Activated naive CD4-positive, alpha-beta T cell (primary cell): ENCODE data around the gene FLT3.
"Not testable (repeated sequence)": the region's sequence is repeated elsewhere in the genome, so short reads cannot be mapped to it uniquely, and the experiment has no call there.

Source experiments
- DNase-seq, 4 experiments: peaks; one replicate each; lab custom pipeline; 2025; lab: John Stamatoyannopoulos, UW

FLT3 gene

DNA sequence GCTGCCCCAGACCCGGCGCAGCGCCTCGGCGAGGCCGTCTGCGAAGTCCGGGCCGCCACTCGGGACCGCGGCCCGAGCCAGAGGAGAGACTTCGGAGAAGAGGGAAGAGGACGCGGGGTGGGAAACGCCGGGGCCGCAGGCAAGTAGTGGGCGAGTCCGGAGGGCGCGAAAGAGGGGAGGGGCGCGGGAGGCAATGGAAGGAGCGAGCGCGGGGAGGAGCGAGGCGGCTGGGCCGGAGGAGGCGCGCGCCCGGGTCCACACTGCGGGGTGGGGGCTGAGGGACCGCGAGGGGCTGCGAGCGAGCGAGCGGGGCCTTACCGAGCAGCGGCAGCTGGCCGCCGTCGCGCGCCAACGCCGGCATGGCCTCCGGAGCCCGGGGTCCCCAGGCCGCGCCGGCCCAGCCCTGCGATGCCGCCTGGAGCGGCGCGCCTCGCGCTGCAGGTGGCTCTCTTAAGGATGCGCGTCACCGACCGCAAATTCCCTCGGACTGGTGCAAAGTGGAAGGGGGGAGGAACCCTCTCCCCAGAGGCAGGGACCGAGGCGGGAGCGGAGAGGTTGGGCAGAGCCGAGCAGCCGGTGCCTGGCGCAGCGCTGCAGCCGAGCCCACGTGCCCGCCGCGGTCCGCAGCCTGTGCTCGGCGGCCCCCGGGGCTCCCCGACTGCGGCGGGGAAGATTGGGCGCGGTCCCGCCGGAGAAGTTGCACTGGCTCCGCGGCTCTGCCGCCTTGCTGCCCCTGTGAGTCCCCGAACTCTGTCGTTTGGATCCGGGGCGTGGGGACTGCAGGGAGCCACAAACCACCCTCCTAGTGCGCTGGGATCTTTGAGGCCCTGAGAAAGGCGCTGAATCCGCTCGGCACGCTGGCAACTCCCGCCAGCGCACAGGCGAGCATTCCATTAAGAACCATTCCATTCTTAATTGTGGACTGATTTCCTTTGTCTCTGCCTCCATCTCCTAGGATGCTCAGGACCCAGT lies at the start of gene FLT3:
FLT3 (minus strand) TSS at position 427 of the 972 bp plus-strand sequence; CDS start at position 361, 66 bp downstream.
- DNase-seq: no peak

DNA sequence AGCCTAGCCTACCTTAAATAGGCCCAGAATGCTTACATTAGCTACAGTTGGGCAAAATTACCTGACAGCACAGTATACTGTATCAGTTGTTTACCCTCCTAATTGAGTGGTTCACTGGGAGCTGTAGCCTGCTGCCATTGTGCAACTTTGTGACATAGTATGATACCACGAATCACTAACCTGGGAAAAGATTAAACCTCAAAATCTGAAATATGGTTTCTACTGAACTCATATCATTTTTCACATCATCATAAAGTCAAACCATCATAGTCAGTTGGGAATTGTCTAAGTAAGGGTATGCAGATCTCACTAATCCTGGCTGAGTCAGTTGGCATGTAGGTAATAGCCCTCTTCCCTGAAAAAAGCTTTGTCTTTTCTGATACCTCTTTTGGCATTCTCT lies 47.1 kb upstream of the FLT3 start:
- DNase-seq: no peak

GRCh38 chr13:28145049-28145448 lies 44.7 kb upstream of the FLT3 start:
- no peak for DNase-seq

GRCh38 chr13:28141542-28141941 lies 41.2 kb upstream of the FLT3 start:
- not testable (repeated sequence) for DNase-seq

DNA sequence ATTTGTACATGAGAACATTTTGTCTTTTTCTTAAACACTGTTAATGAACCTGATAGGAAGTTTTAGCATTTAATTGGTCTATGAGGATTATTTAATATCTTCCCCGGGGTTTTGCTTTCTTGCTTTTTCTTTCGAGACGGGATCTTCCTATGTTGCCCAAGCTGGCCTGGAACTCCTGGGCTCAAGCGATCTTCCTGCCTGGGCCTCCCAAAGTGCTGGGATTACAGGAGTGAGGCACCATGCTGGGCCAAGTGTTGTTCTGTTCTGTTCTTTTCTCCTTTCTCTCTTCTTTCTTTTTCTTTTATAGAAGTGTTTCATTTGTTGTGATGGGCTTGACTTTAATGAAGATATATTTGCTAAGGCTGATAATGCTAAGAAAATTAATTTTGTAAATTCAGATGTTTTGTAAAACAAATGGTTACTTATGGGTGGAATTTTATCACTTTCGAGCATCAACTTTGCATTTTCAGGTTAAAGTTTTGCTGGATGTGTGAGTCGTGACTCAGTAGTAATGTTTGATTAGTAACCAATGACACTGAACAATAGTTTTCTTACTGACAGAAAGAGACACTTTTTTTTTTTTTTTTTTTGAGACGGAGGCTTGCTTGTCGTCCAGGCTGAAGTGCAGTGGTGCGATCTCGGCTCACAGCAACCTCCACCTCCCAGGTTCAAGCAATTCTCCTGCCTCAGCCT lies 40.2 kb upstream of the FLT3 start:
- DNase-seq: no peak

GRCh38 chr13:28138756-28139470 lies 38.5 kb upstream of the FLT3 start:
- DNase-seq: peak; percentile 60 to 86 (median 74)

- DNase-seq: peak; percentile 75 to 88 (median 80)
Measured at GRCh38 chr13:28138012-28138755, 37.8 kb upstream of the FLT3 start, which contains the start of gene PAN3. TSS of gene PAN3 (plus strand) at chr13:28138545. CDS start at chr13:28138658, 113 bp downstream.

DNA sequence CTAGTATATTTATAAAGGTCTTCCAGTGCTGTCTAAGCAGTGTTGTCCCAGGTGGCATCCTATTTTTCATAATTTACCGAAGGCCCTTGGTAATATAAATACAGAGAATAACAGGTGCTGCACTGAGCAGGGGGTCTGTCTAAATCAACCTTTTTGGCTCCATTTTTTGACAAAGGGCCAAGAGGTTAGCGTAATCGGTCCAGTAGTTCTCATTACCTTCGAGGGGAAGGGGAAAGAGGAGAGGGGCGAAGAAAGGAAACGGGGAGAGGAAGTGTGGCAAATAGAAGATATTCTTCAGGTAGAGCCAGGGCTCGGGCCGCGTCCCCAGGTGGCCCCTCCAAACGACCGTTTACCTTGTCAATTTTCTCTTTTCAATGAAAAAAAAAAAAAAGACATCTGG lies 37.2 kb upstream of the FLT3 start:
- DNase-seq: no peak

DNA sequence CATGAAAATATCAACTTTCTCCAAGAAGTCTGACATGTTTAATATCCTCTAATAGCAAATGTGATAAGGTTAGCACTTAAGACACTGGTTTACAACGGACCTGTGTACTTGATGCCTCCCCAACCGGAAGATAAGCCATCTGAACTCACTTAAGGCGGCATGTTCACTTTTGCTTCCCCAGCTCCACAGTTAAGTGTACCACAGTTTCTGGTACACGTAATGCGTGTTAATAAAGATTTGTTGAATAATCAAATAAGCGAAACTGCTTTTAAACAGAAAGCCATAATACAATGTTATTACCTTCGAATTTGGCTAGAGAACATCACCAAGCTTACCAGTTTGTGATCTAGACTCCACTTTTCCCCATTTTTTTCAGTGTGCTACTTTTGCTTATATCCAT lies 36.5 kb upstream of the FLT3 start:
- no peak for DNase-seq

DNA sequence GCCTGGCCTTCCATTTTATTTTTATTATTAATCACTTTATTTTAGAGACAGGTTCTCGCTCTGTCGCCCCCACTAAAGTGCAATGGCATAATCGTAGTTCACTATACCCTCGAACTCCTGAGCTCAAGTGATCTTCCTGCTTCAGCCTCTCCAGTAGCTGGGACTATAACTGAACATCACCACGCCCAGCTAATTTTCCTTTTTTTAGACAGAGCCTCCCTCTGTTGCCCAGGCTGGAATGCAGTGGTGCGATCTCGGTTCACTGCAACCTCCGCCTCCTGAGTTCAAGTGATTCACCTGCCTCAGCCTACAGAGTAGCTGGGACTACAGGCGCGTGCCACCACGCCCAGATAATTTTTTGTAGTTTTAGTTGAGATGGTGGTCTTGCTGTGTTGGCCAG lies 31.3 kb upstream of the FLT3 start:
- DNase-seq: no peak

- no peak for DNase-seq
Measured at GRCh38 chr13:28129911-28130693, 29.7 kb upstream of the FLT3 start.

DNA sequence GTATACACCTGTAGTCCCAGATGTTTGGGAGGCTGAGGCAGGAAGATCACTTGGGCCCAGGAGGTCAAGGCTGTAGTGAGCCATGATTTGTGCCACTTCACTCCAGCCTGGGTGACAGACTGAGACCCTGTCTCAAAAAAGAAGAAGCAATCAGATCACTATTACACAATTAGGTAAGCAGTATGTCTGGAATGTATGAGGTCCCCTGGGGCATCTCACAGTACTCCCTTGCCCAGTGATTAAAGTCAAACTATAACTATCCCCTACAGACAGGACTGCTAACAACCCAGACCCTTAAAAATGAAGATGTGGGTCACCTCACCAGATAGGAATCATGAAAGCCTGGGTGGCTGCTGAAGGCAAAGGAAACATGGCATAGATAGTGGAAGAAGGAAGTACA lies 28.6 kb upstream of the FLT3 start:
- no peak for DNase-seq

- no peak for DNase-seq
Measured at GRCh38 chr13:28128030-28128429, 27.7 kb upstream of the FLT3 start.

GRCh38 chr13:28121224-28121623 lies 20.8 kb upstream of the FLT3 start:
- DNase-seq: no peak

DNA sequence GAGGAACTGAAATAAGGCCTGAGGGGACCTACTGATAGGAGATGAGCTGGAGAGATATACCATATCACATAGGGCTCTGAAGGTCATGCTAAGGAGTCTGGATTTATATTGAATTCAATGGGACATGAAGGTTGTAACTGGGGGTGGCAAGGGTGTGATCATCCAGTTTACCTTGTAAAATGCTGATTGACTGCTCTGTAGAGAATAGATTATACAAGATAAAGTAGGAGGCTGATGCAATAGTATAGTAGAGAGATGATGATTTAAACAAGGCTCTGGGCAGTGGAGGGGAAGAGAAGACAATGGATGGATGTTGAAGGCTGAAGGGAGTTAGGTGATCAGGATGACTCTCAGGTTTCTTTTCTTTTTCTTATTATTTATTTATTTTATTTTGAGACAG lies 19.9 kb upstream of the FLT3 start:
- no peak for DNase-seq

DNA sequence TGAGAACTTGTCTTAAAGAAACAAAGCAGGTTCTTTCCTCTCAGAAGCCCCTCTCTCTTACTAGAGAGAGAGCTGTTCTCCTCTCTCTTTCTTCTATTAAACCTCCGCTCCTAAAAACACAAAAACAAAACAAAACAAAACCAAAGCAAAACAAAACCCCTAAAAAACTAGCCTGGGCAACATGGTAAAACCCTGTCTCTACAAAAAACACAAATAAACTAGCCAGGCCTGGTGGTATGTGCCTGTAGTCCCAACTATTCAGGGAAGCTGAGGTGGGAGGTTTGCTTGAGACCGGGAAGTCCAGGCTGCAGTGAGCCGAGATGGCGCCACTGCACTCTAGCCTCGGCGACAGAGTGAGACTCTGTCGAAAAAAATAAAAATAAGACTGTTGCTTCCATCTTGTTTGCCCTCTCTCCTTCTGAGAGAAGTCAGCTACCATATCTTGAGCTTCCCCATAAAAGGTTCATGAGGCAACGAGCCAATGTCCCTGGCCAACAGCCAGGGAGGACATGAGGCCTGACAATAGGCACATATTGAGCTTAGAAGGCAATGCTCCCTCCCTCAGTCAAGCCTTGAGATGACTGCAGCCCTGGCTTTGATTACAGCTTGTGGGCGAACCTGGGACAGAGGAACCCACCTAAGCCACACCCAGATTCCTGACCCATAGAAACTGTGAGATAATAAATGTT lies 17.5 kb upstream of the FLT3 start:
- DNase-seq: no peak

DNA sequence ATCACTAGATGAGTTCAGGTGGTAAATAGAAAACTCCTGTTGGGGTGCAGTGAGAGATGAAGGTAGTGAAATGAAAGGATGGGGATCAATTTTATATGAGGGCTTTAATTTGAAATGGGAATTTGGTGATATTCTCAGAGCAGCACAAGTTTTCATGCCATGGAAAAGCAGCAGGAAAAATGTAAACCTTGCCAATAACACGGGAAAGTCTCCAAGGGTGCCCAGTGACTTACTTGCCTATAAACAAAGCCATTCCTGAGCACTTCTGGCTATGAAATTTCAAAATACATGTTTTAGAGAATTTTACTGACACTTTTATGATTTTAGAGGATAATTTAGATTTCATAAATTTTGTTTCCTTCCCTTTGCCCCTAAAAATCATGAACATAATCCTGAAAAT lies 16.4 kb upstream of the FLT3 start:
- no peak for DNase-seq

DNA sequence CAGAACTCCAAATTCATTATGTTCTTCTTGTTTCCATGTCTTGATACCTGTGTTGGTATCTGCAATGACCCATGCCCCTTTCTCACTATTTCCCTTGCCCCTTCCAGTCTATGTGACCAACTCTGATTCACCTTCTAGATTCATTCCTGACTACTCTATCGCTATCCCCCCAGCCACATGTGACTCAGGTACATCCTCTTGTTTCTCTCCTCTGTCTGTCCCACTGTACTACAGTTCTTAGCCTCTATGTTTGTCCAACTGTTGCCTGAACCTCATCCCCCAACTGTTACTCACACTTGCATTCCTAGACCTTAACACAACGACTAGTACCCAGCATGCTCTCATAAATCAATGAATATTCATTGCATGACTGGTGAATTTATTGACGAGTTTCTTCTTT lies 10.0 kb upstream of the FLT3 start:
- no peak for DNase-seq

GRCh38 chr13:28106976-28107375 lies 6.6 kb upstream of the FLT3 start:
- no peak for DNase-seq

- not testable (repeated sequence) for DNase-seq
Measured at GRCh38 chr13:28101886-28102285, 1.5 kb upstream of the FLT3 start.
